ENCODE results near the gene MRAP. TPM values are rescaled to one million over a fixed set of nuclear protein-coding genes. Genes with fewer than 3 reads are reported as not detected.

Gene MRAP
- polyA plus RNA-seq, 2 of the 4 experiments (the other 2 are of a cell fraction): not detected

GRCh38 chr21:32348604-32349332 lies 50.1 kb downstream of the MRAP start:
- TF ChIP-seq JUN (IDR thresholded peaks at IDR 0.05) (no peak), JUNB (IDR thresholded peaks at IDR 0.05) (no peak), CHD2 (IDR thresholded peaks at IDR 0.05; ENCODE audit: low read length, partially characterized antibody) (no peak), SREBF2 (IDR thresholded peaks at IDR 0.05) (no peak), RARB (CRISPR knock-in tag; IDR thresholded peaks at IDR 0.05) (no peak), GATA3 (IDR thresholded peaks at IDR 0.05; ENCODE audit: borderline replicate concordance) (no peak), FOSL2 (IDR thresholded peaks at IDR 0.05) (no peak), FOSL2 (CRISPR knock-in tag; IDR thresholded peaks at IDR 0.05) (no peak), POLR2AphosphoS2 (conservative IDR thresholded peaks at IDR 0.05; ENCODE audit: low read length) (no peak), RCOR1 (IDR thresholded peaks at IDR 0.05; ENCODE audit: low read depth, low read length) (no peak), BHLHE40 (IDR thresholded peaks at IDR 0.05; ENCODE audit: low read depth, low read length) (no peak), FOXS1 (CRISPR knock-in tag; IDR thresholded peaks at IDR 0.05) (no peak), RAD21 (conservative IDR thresholded peaks at IDR 0.05 in 1 of 2, IDR thresholded peaks at IDR 0.05 in 1 of 2) (no peak), HOXA7 (CRISPR knock-in tag; IDR thresholded peaks at IDR 0.05) (no peak), ZSCAN20 (CRISPR knock-in tag; IDR thresholded peaks at IDR 0.05) (no peak)
- no peak overlapping the region for H3K4me2 ChIP-seq
- peaks cover 11% of the 10 kb centered on the region; the same call in 2 of the 3 replicates for H3K9me3 ChIP-seq
- POLR2A ChIA-PET: no interaction called here
- FAIRE-seq (no peak), DNase-seq (ENCODE audit: low read depth in 1 of 2, low spot score in 1 of 2) (no peak), ATAC-seq (no peak)
- H3K27ac ChIP-seq: no peak overlapping the region
- H3K4me1 ChIP-seq: no peaks in the 10 kb centered on the region
- 94% methylated on average over 9 of the region's 9 CpGs for WGBS (ENCODE audit: missing lambda C conversion rate)
- no peak overlapping the region for H3K4me3 ChIP-seq
- CTCF ChIA-PET: interaction anchor here (1.8 to 2.7 kb wide), 2 partner anchors 10 to 16 kb away, joined by 6 to 8 read pairs; no protein-coding TSS in a partner anchor

- CTCF ChIA-PET: interaction anchor here (2.7 kb wide), 1 partner anchor 15 kb away, joined by 6 read pairs; no protein-coding TSS in a partner anchor
- no peaks in the 10 kb centered on the region for H3K4me1 ChIP-seq
- ATAC-seq (no peak), FAIRE-seq (no peak), DNase-seq (ENCODE audit: low read depth in 1 of 2, low spot score in 1 of 2) (no peak)
- 97% methylated on average over 11 of the region's 16 CpGs for WGBS (ENCODE audit: missing lambda C conversion rate)
- peaks cover 6% of the 10 kb centered on the region; the same call in 2 of the 3 replicates for H3K9me3 ChIP-seq
- no peak overlapping the region for H3K4me3 ChIP-seq
- no peak overlapping the region for H3K27ac ChIP-seq
- TF ChIP-seq HOXA7 (CRISPR knock-in tag; IDR thresholded peaks at IDR 0.05) (no peak), RNF2 (IDR thresholded peaks at IDR 0.05; ENCODE audit: borderline replicate concordance, low read depth) (no peak), HEYL (CRISPR knock-in tag; IDR thresholded peaks at IDR 0.05) (no peak), CEBPB (IDR thresholded peaks at IDR 0.05) (no peak), RAD21 (conservative IDR thresholded peaks at IDR 0.05 in 1 of 2, IDR thresholded peaks at IDR 0.05 in 1 of 2) (no peak), RFX5 (IDR thresholded peaks at IDR 0.05) (no peak), RARB (CRISPR knock-in tag; IDR thresholded peaks at IDR 0.05) (no peak), ZSCAN20 (CRISPR knock-in tag; IDR thresholded peaks at IDR 0.05) (no peak), RCOR1 (IDR thresholded peaks at IDR 0.05; ENCODE audit: low read depth, low read length) (no peak), NR3C1 (IDR thresholded peaks at IDR 0.05) (no peak), MAFK (IDR thresholded peaks at IDR 0.05; ENCODE audit: partially characterized antibody) (no peak), TFCP2L1 (CRISPR knock-in tag; IDR thresholded peaks at IDR 0.05) (no peak), TP53 (CRISPR knock-in tag; IDR thresholded peaks at IDR 0.05) (no peak), POLR2A (IDR thresholded peaks at IDR 0.05; ENCODE audit: low read length) (no peak), KDM1A (IDR thresholded peaks at IDR 0.05; ENCODE audit: low read depth) (no peak), CHD4 (IDR thresholded peaks at IDR 0.05; ENCODE audit: borderline replicate concordance) (no peak)
- TF ChIP-seq, protein P1, sequence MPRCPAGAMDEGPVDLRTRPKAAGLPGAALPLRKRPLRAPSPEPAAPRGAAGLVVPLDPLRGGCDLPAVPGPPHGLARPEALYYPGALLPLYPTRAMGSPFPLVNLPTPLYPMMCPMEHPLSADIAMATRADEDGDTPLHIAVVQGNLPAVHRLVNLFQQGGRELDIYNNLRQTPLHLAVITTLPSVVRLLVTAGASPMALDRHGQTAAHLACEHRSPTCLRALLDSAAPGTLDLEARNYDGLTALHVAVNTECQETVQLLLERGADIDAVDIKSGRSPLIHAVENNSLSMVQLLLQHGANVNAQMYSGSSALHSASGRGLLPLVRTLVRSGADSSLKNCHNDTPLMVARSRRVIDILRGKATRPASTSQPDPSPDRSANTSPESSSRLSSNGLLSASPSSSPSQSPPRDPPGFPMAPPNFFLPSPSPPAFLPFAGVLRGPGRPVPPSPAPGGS (IDR thresholded peaks at IDR 0.05): no peak
- TF ChIP-seq, protein P2, sequence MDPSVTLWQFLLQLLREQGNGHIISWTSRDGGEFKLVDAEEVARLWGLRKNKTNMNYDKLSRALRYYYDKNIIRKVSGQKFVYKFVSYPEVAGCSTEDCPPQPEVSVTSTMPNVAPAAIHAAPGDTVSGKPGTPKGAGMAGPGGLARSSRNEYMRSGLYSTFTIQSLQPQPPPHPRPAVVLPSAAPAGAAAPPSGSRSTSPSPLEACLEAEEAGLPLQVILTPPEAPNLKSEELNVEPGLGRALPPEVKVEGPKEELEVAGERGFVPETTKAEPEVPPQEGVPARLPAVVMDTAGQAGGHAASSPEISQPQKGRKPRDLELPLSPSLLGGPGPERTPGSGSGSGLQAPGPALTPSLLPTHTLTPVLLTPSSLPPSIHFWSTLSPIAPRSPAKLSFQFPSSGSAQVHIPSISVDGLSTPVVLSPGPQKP (IDR thresholded peaks at IDR 0.05; ENCODE audit: low read depth, low read length): no peak
- no peak overlapping the region for H3K4me2 ChIP-seq
- POLR2A ChIA-PET: no interaction called here
Measured at GRCh38 chr21:32349333-32349944, 50.8 kb downstream of the MRAP start.

All from A549 (cell line).